Measurements from ENCODE around the gene PTPN7. TPM values are rescaled to one million over a fixed set of nuclear protein-coding genes. Genes with fewer than 3 reads are reported as not detected.

The PTPN7 gene
- polyA plus RNA-seq, 4 donors = 1.9 to 8.9 (median 2.8) TPM

- 24 to 40% (median 32%) methylated on average over 13 to 15 of the region's 15 CpGs for WGBS, 3 donors
- no peak for FAIRE-seq
- H3K36me3 ChIP-seq (ENCODE audit: control insufficient read depth in 3 of 3, insufficient read depth in 2 of 3, low read depth in 1 of 3, low read length in 3 of 3) = peaks cover 7 to 62% (median 15%) of the 10 kb centered on the region in 3 donors
Observed at GRCh38 chr1:202135221-202135721, 25.1 kb downstream of the PTPN7 start.

GRCh38 chr1:202134645-202135172 lies 25.7 kb downstream of the PTPN7 start:
- Histone ChIP-seq H3K27ac (ENCODE audit: low read depth in 1 of 3, low read length in 2 of 3) (no peak overlapping the region), H3K27me3 (ENCODE audit: control insufficient read depth in 3 of 3, insufficient read depth in 3 of 3, low read length in 3 of 3) (no peaks in the 10 kb centered on the region), H3K36me3 (ENCODE audit: control insufficient read depth in 3 of 3, insufficient read depth in 2 of 3, low read depth in 1 of 3, low read length in 3 of 3) (peaks cover 7 to 62% (median 15%) of the 10 kb centered on the region in 3 donors), H3K9me3 (ENCODE audit: control insufficient read depth in 2 of 2, insufficient read depth in 1 of 2, low read depth in 1 of 2, low read length in 1 of 2) (no peaks in the 10 kb centered on the region), H3K4me3 (ENCODE audit: low read depth in 1 of 3, low read length in 3 of 3) (no peak overlapping the region), H3K4me1 (ENCODE audit: control insufficient read depth in 3 of 3, insufficient read depth in 2 of 3, low read depth in 1 of 3, low read length in 2 of 3) (peaks cover 0 to 2% (median 0%) of the 10 kb centered on the region in 3 donors)
- no peak for FAIRE-seq
- WGBS, 3 donors = 81 to 90% (median 82%) methylated on average over 13 of the region's 13 CpGs
- DNase-seq = no peak

More at GRCh38 chr1:202135221-202135721, 25.1 kb downstream of the PTPN7 start:
- H3K27ac ChIP-seq (ENCODE audit: low read depth in 1 of 3, low read length in 2 of 3) = no peak overlapping the region
- DNase-seq = peak; percentile 70 to 75
- H3K4me1 ChIP-seq (ENCODE audit: control insufficient read depth in 3 of 3, insufficient read depth in 2 of 3, low read depth in 1 of 3, low read length in 2 of 3) = peaks cover 0 to 2% (median 0%) of the 10 kb centered on the region in 3 donors
- H3K27me3 ChIP-seq (ENCODE audit: control insufficient read depth in 3 of 3, insufficient read depth in 3 of 3, low read length in 3 of 3) = no peaks in the 10 kb centered on the region
- no peak overlapping the region for H3K4me3 ChIP-seq (ENCODE audit: low read depth in 1 of 3, low read length in 3 of 3)
- no peaks in the 10 kb centered on the region for H3K9me3 ChIP-seq (ENCODE audit: control insufficient read depth in 2 of 2, insufficient read depth in 1 of 2, low read depth in 1 of 2, low read length in 1 of 2)

- Histone ChIP-seq H3K4me1 (ENCODE audit: control insufficient read depth in 3 of 3, insufficient read depth in 2 of 3, low read depth in 1 of 3, low read length in 2 of 3) (peaks cover 0 to 2% (median 0%) of the 10 kb centered on the region in 3 donors), H3K27ac (ENCODE audit: low read depth in 1 of 3, low read length in 2 of 3) (no peak overlapping the region), H3K9me3 (ENCODE audit: control insufficient read depth in 2 of 2, insufficient read depth in 1 of 2, low read depth in 1 of 2, low read length in 1 of 2) (no peaks in the 10 kb centered on the region), H3K36me3 (ENCODE audit: control insufficient read depth in 3 of 3, insufficient read depth in 2 of 3, low read depth in 1 of 3, low read length in 3 of 3) (peaks cover 7 to 64% (median 15%) of the 10 kb centered on the region in 3 donors), H3K27me3 (ENCODE audit: control insufficient read depth in 3 of 3, insufficient read depth in 3 of 3, low read length in 3 of 3) (no peaks in the 10 kb centered on the region), H3K4me3 (ENCODE audit: low read depth in 1 of 3, low read length in 3 of 3) (no peak overlapping the region)
- FAIRE-seq (no peak), DNase-seq (no peak)
- WGBS, 3 donors = 96 to 100% (median 99%) methylated on average over 5 of the region's 5 CpGs
Observed at GRCh38 chr1:202133989-202134388, 26.4 kb downstream of the PTPN7 start.

- no peak for DNase-seq
- peaks cover 7 to 64% (median 15%) of the 10 kb centered on the region in 3 donors for H3K36me3 ChIP-seq (ENCODE audit: control insufficient read depth in 3 of 3, insufficient read depth in 2 of 3, low read depth in 1 of 3, low read length in 3 of 3)
Observed at GRCh38 chr1:202133496-202133895, 26.9 kb downstream of the PTPN7 start.

DNA sequence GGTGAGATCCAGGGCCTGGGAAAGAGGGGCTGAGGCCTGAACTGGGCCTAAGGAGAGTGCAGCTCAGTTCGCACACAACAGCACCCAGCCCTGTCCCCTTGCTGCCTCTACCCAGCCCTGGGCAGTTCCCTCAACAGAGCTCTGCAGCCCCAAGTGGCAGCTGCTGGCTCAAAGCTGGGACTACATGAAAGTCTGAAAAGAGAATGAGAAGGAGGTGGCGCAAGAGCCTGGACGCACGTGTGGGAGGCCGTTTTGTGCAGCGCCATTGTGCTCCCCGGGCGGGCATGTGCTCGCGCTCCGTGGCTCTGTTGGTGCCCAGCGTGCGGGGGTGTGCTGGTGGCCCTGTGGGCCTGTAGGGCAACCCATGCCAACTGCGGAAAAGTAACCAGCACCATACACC lies 27.4 kb downstream of the PTPN7 start:
- FAIRE-seq = no peak
- peak overlapping the region in 1 of 3 donors; percentile 83 for H3K27ac ChIP-seq (ENCODE audit: low read depth in 1 of 3, low read length in 2 of 3)
- DNase-seq = no peak

More at GRCh38 chr1:202133496-202133895, 26.9 kb downstream of the PTPN7 start:
- Histone ChIP-seq H3K27me3 (ENCODE audit: control insufficient read depth in 3 of 3, insufficient read depth in 3 of 3, low read length in 3 of 3) (no peaks in the 10 kb centered on the region), H3K9me3 (ENCODE audit: control insufficient read depth in 2 of 2, insufficient read depth in 1 of 2, low read depth in 1 of 2, low read length in 1 of 2) (no peaks in the 10 kb centered on the region), H3K27ac (ENCODE audit: low read depth in 1 of 3, low read length in 2 of 3) (no peak overlapping the region), H3K4me3 (ENCODE audit: low read depth in 1 of 3, low read length in 3 of 3) (no peak overlapping the region), H3K4me1 (ENCODE audit: control insufficient read depth in 3 of 3, insufficient read depth in 2 of 3, low read depth in 1 of 3, low read length in 2 of 3) (peaks cover 0 to 2% (median 0%) of the 10 kb centered on the region in 3 donors)
- WGBS, 3 donors = 75 to 82% (median 80%) methylated on average over 8 of the region's 8 CpGs
- no peak for FAIRE-seq

DNA sequence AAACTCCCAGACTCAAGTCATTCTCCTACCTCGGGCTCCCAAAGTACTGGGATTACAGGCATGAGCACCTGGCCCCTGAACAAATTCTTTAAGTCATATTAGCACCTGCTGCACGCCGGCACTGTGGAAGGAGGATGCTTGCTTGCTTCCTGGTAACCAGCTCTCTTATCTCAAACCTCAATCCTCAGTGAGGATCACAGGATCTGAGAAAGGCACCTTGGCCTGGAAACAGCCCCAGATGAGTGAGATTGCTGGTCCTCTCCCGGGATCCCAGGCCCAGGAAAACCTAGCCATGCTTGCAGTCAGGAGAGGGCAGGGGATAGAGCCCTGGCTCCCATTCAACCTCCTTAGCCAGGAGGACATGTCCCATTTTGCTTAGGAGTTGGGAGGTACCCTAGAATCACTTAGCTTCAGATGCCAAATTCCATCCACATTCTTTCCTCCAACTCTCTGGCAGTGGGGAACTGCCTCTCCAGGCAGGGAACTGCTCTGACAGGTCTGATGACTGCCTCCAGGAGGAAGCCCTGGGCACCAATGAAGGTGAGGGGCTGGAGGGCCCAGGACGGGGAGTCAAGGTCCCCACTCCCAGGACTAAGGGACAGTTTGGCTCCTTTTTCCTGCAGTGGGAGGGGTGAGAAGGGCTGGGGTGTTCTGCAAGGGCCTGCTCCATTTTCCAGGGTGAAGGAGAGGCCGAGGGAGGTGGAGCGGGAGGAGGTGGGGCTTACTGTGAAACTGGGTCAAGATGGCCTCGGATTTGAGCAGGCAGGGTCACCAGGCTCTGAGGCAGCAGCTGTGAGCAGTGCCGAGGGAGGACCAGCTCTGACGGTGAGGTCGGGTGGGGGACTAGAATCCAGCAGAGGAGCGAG lies 28.2 kb downstream of the PTPN7 start:
- peaks cover 0 to 2% (median 0%) of the 10 kb centered on the region in 3 donors for H3K4me1 ChIP-seq (ENCODE audit: control insufficient read depth in 3 of 3, insufficient read depth in 2 of 3, low read depth in 1 of 3, low read length in 2 of 3)
- no peak for FAIRE-seq
- H3K27me3 ChIP-seq (ENCODE audit: control insufficient read depth in 3 of 3, insufficient read depth in 3 of 3, low read length in 3 of 3) = no peaks in the 10 kb centered on the region
- no peak for DNase-seq
- H3K4me3 ChIP-seq (ENCODE audit: low read depth in 1 of 3, low read length in 3 of 3) = no peak overlapping the region
- H3K9me3 ChIP-seq (ENCODE audit: control insufficient read depth in 2 of 2, insufficient read depth in 1 of 2, low read depth in 1 of 2, low read length in 1 of 2) = no peaks in the 10 kb centered on the region
- H3K36me3 ChIP-seq (ENCODE audit: control insufficient read depth in 3 of 3, insufficient read depth in 2 of 3, low read depth in 1 of 3, low read length in 3 of 3) = peaks cover 7 to 56% (median 13%) of the 10 kb centered on the region in 3 donors
- 47 to 59% (median 49%) methylated on average over 11 to 12 of the region's 12 CpGs for whole genome bisulfite sequencing, 3 donors
- peak overlapping the region in 1 of 3 donors; percentile 83 for H3K27ac ChIP-seq (ENCODE audit: low read depth in 1 of 3, low read length in 2 of 3)

More for the DNA sequence above, 27.4 kb downstream of the PTPN7 start:
- H3K27me3 ChIP-seq (ENCODE audit: control insufficient read depth in 3 of 3, insufficient read depth in 3 of 3, low read length in 3 of 3) = no peaks in the 10 kb centered on the region
- WGBS, 3 donors = 87 to 94% (median 91%) methylated on average over 14 of the region's 14 CpGs
- H3K4me1 ChIP-seq (ENCODE audit: control insufficient read depth in 3 of 3, insufficient read depth in 2 of 3, low read depth in 1 of 3, low read length in 2 of 3) = peaks cover 0 to 2% (median 0%) of the 10 kb centered on the region in 3 donors
- peaks cover 7 to 59% (median 13%) of the 10 kb centered on the region in 3 donors for H3K36me3 ChIP-seq (ENCODE audit: control insufficient read depth in 3 of 3, insufficient read depth in 2 of 3, low read depth in 1 of 3, low read length in 3 of 3)
- H3K9me3 ChIP-seq (ENCODE audit: control insufficient read depth in 2 of 2, insufficient read depth in 1 of 2, low read depth in 1 of 2, low read length in 1 of 2) = no peaks in the 10 kb centered on the region
- no peak overlapping the region for H3K4me3 ChIP-seq (ENCODE audit: low read depth in 1 of 3, low read length in 3 of 3)

GRCh38 chr1:202130816-202131522 lies 29.4 kb downstream of the PTPN7 start:
- Histone ChIP-seq H3K4me3 (ENCODE audit: low read depth in 1 of 3, low read length in 3 of 3) (no peak overlapping the region), H3K27ac (ENCODE audit: low read depth in 1 of 3, low read length in 2 of 3) (no peak overlapping the region), H3K4me1 (ENCODE audit: control insufficient read depth in 3 of 3, insufficient read depth in 2 of 3, low read depth in 1 of 3, low read length in 2 of 3) (peaks cover 0 to 2% (median 0%) of the 10 kb centered on the region in 3 donors), H3K9me3 (ENCODE audit: control insufficient read depth in 2 of 2, insufficient read depth in 1 of 2, low read depth in 1 of 2, low read length in 1 of 2) (no peaks in the 10 kb centered on the region), H3K27me3 (ENCODE audit: control insufficient read depth in 3 of 3, insufficient read depth in 3 of 3, low read length in 3 of 3) (no peaks in the 10 kb centered on the region), H3K36me3 (ENCODE audit: control insufficient read depth in 3 of 3, insufficient read depth in 2 of 3, low read depth in 1 of 3, low read length in 3 of 3) (peaks cover 7 to 47% (median 10%) of the 10 kb centered on the region in 3 donors)
- 72 to 75% (median 75%) methylated on average over 9 of the region's 9 CpGs for WGBS, 3 donors
- FAIRE-seq = no peak
- no peak for DNase-seq

- Histone ChIP-seq H3K36me3 (ENCODE audit: control insufficient read depth in 3 of 3, insufficient read depth in 2 of 3, low read depth in 1 of 3, low read length in 3 of 3) (peaks cover 7 to 42% (median 8%) of the 10 kb centered on the region in 3 donors), H3K4me1 (ENCODE audit: control insufficient read depth in 3 of 3, insufficient read depth in 2 of 3, low read depth in 1 of 3, low read length in 2 of 3) (peaks cover 0 to 2% (median 0%) of the 10 kb centered on the region in 3 donors), H3K4me3 (ENCODE audit: low read depth in 1 of 3, low read length in 3 of 3) (no peak overlapping the region), H3K27ac (ENCODE audit: low read depth in 1 of 3, low read length in 2 of 3) (no peak overlapping the region), H3K27me3 (ENCODE audit: control insufficient read depth in 3 of 3, insufficient read depth in 3 of 3, low read length in 3 of 3) (no peaks in the 10 kb centered on the region), H3K9me3 (ENCODE audit: control insufficient read depth in 2 of 2, insufficient read depth in 1 of 2, low read depth in 1 of 2, low read length in 1 of 2) (no peaks in the 10 kb centered on the region)
- 50 to 58% (median 51%) methylated on average over 10 to 11 of the region's 11 CpGs for WGBS, 3 donors
- FAIRE-seq = no peak
- DNase-seq = no peak
Observed at GRCh38 chr1:202130297-202130721, 30.1 kb downstream of the PTPN7 start.

All from small intestine (tissue), 7 donors.